NK-92 treated with Interleukin-12 subunit alpha and Interleukin-12 subunit beta, amount 100 ng/mL, for 24 hours (cell line): Measurements from ENCODE around the gene MIF.
"Not testable (repeated sequence)": the region's sequence is repeated elsewhere in the genome, so short reads cannot be mapped to it uniquely, and the experiment has no call there.

Source experiments
- DNase-seq: peaks from one replicate; lab custom pipeline; 2025; lab: John Stamatoyannopoulos, UW

MIF gene

GRCh38 chr22:23903328-23903971, 9.3 kb downstream of the MIF start:
- no peak for DNase-seq

GRCh38 chr22:23904573-23905254, 10.5 kb downstream of the MIF start:
- no peak for DNase-seq

GRCh38 chr22:23906641-23907040, 12.5 kb downstream of the MIF start:
- DNase-seq = no peak

GRCh38 chr22:23907423-23907822, 13.2 kb downstream of the MIF start:
- DNase-seq = not testable (repeated sequence)

- no peak for DNase-seq
Observed at GRCh38 chr22:23908587-23909205, 14.5 kb downstream of the MIF start.

GRCh38 chr22:23909296-23909898, 15.2 kb downstream of the MIF start:
- DNase-seq = no peak

- no peak for DNase-seq
Observed at GRCh38 chr22:23910496-23911190, 16.5 kb downstream of the MIF start.

- no peak for DNase-seq
Observed at GRCh38 chr22:23911318-23911980, 17.3 kb downstream of the MIF start.

- DNase-seq = no peak
Observed at GRCh38 chr22:23912293-23912903, 18.2 kb downstream of the MIF start.

GRCh38 chr22:23913306-23913660, 19.1 kb downstream of the MIF start:
- DNase-seq = no peak

- peak; percentile 97 for DNase-seq
Observed at GRCh38 chr22:23913661-23914353, 19.6 kb downstream of the MIF start.

GRCh38 chr22:23915290-23915689, 21.1 kb downstream of the MIF start:
- no peak for DNase-seq

GRCh38 chr22:23920267-23920611, 26.1 kb downstream of the MIF start:
- DNase-seq = not testable (repeated sequence)

- not testable (repeated sequence) for DNase-seq
Observed at GRCh38 chr22:23921586-23922201, 27.5 kb downstream of the MIF start.

GRCh38 chr22:23922921-23923320, 28.7 kb downstream of the MIF start:
- no peak for DNase-seq

- DNase-seq = no peak
Observed at GRCh38 chr22:23925020-23925606, 30.9 kb downstream of the MIF start.

GRCh38 chr22:23926561-23926960, 32.4 kb downstream of the MIF start:
- no peak for DNase-seq

- no peak for DNase-seq
Observed at GRCh38 chr22:23938328-23939016, 44.3 kb downstream of the MIF start.

- DNase-seq = no peak
Observed at GRCh38 chr22:23939017-23939357, 44.8 kb downstream of the MIF start.

GRCh38 chr22:23940166-23940565, 46.0 kb downstream of the MIF start:
- DNase-seq = not testable (repeated sequence)
